Naive thymus-derived CD4-positive, alpha-beta T cell (primary cell): ENCODE data around the gene TPST1. TPM values are rescaled to one million over a fixed set of nuclear protein-coding genes. Genes with fewer than 3 reads are reported as not detected.

Experiments
- ATAC-seq: fragments of 150-1000 bp; cut with Tn5 transposase; 2 replicates; pipeline ENCODE4 v1.10.0; 2021; ENCODE audit warnings: mild to moderate bottlenecking, moderate library complexity
- CTCF ChIA-PET: fragments of 350-600 bp; sonication (Branson Sonifier 250); formaldehyde crosslinking; loops from one replicate; lab custom pipeline; 2021; ENCODE audit warnings: antibody characterized with exemption; lab: Charles Lee
- POLR2A ChIA-PET: fragments of 350-600 bp; sonication (Branson Sonifier 250); formaldehyde crosslinking; loops from one replicate; lab custom pipeline; 2021; ENCODE audit warnings: antibody characterized with exemption, inconsistent platforms; lab: Charles Lee
- DNase-seq, 9 donors: peaks; one replicate each; pipeline versions ENCODE4 v3.0.0 to v3.0.0-alpha.2; 2020 to 2022; ENCODE audit warnings: mixed read lengths in 1 of 9
- H3K27ac ChIP-seq: one replicate; pipeline ENCODE4 v1.7.0; 2013; ENCODE audit warnings: mild to moderate bottlenecking, low read depth, low read length, moderate library complexity
- H3K27me3 ChIP-seq, 2 donors: one replicate each; pipeline ENCODE4 v1.7.0; 2013; ENCODE audit warnings: low read length in 2 of 2, mild to moderate bottlenecking in 2 of 2, moderate library complexity in 2 of 2; ENCODE audit not compliant: control insufficient read depth in 2 of 2, insufficient read depth in 2 of 2
- H3K36me3 ChIP-seq, 3 experiments: 1 replicate in 2 of 3; 2 replicates in 1 of 3; pipeline ENCODE4 v1.7.0; 2013; ENCODE audit warnings: low read length in 3 of 3, mild to moderate bottlenecking in 3 of 3, moderate library complexity in 1 of 3; ENCODE audit not compliant: insufficient read depth in 3 of 3, control insufficient read depth in 2 of 3
- H3K4me1 ChIP-seq, 2 donors: one replicate each; pipeline ENCODE4 v1.7.0; 2013; ENCODE audit warnings: low read length in 2 of 2, mild to moderate bottlenecking in 2 of 2, moderate library complexity in 1 of 2; ENCODE audit not compliant: control insufficient read depth in 2 of 2, insufficient read depth in 2 of 2
- H3K4me3 ChIP-seq: 2 replicates; pipeline ENCODE4 v1.7.0; 2013; ENCODE audit warnings: mild to moderate bottlenecking, low read length
- H3K9me3 ChIP-seq, 3 experiments: 1 replicate in 2 of 3; 2 replicates in 1 of 3; pipeline ENCODE4 v1.7.0; 2013; ENCODE audit warnings: low read length in 3 of 3; ENCODE audit not compliant: control insufficient read depth in 2 of 3
- H3K27ac Mint-ChIP-seq, 9 donors: one replicate each; pipeline ENCODE4 v1.8.0; 2020 to 2022; ENCODE audit warnings: mixed read lengths in 9 of 9, mild to moderate bottlenecking in 8 of 9, moderate library complexity in 5 of 9, inconsistent platforms in 2 of 9
- H3K27me3 Mint-ChIP-seq, 5 donors: one replicate each; pipeline ENCODE4 v1.8.0; 2021 to 2022; ENCODE audit warnings: mixed read lengths in 5 of 5, mild to moderate bottlenecking in 1 of 5
- H3K36me3 Mint-ChIP-seq, 5 donors: one replicate each; pipeline ENCODE4 v1.8.0; 2020 to 2022; ENCODE audit warnings: mixed read lengths in 5 of 5, mild to moderate bottlenecking in 3 of 5, inconsistent platforms in 1 of 5
- H3K4me1 Mint-ChIP-seq, 7 donors: one replicate each; pipeline ENCODE4 v1.8.0; 2020 to 2022; ENCODE audit warnings: mixed read lengths in 7 of 7, mild to moderate bottlenecking in 3 of 7, inconsistent platforms in 1 of 7
- H3K4me3 Mint-ChIP-seq, 10 donors: one replicate each; pipeline ENCODE4 v1.8.0; 2020 to 2022; ENCODE audit warnings: mild to moderate bottlenecking in 10 of 10, mixed read lengths in 10 of 10, moderate library complexity in 6 of 10, inconsistent platforms in 2 of 10
- H3K9me3 Mint-ChIP-seq, 11 donors: one replicate each; pipeline ENCODE4 v1.8.0; 2020 to 2022; ENCODE audit warnings: mixed read lengths in 11 of 11, mild to moderate bottlenecking in 4 of 11, inconsistent platforms in 1 of 11, moderate library complexity in 1 of 11
- intact Hi-C, 2 donors: fragments of 100-400 bp; cut with micrococcal nuclease; formaldehyde crosslinking; loops; one replicate each; pipeline ENCODE4 v1.15.1; 2023
- polyA plus RNA-seq, 2 donors: library from polyadenylated mRNA; unstranded; fragments of 300-500 nt; fragmentation: Illumina TruSeq; gene quantifications; one replicate each; pipeline ENCODE4 v1.2.3, GENCODE V29; 2021
- total RNA-seq, 6 experiments: library from RNA in 5 of 6; stranded (reverse) in 5 of 6; gene quantifications; 1 replicate in 5 of 6; 2 replicates in 1 of 6; pipeline ENCODE4 v1.2.3 and lab custom pipeline; 2021 to 2026

Gene TPST1
- total and polyA plus RNA-seq, 7 experiments from 2014 or later = 0.70 to 5.5 (median 2.7) TPM

DNA sequence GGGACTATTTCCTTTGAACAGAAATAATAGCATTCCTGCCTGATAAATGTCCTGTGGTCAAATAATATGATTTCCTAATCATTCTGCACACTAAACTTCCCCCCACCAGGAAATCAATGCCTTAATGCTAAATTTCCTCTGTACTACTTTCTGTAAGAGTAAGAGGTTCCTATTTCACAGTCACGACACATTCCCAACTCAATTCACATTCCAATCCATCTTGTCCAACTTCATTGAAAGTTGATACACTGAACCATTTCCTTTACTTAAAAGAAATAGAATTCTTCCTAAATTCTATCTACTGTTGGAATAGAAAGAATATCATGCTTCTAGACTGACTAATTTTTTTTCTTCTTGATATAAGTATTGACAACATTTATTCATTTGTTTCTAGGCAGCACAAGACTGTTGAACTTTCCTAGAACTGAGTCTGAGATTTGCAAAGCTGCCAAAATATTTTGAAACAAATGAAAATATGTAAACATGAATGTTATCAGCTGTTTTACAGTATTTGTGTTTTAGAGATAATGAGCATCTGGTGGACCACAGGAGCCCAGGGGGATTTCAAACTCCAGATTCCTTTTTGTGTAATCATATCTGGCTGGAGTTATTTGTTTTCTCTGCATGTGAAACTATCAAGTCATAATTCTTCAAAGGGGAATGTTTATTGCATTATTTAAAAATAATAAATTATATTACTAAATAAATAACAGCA, 121.5 kb downstream of the TPST1 start:
- Histone ChIP-seq H3K4me1 (no peaks in the 10 kb centered on the region), H3K36me3 (no peaks in the 10 kb centered on the region), H3K9me3 (no peaks in the 10 kb centered on the region), H3K4me3 (no peak overlapping the region), H3K27me3 (no peaks in the 10 kb centered on the region), H3K27ac (no peak overlapping the region)
- H3K27ac Mint-ChIP-seq = no peak overlapping the region
- CTCF ChIA-PET = no interaction called here
- intact Hi-C loops = no loop called here
- no peak for DNase-seq
- no peaks in the 10 kb centered on the region for H3K27me3 Mint-ChIP-seq
- POLR2A ChIA-PET = no interaction called here
- H3K4me3 Mint-ChIP-seq = no peak overlapping the region
- H3K36me3 Mint-ChIP-seq = peaks cover 2 to 21% (median 15%) of the 10 kb centered on the region in 5 donors
- H3K9me3 Mint-ChIP-seq = peaks cover 0 to 10% (median 7%) of the 10 kb centered on the region in 11 donors
- H3K4me1 Mint-ChIP-seq = no peaks in the 10 kb centered on the region
- no peak for ATAC-seq

- intact Hi-C loops = no loop called here
- DNase-seq (no peak), ATAC-seq (no peak)
- H3K4me3 Mint-ChIP-seq = no peak overlapping the region
- Histone ChIP-seq H3K4me3 (no peak overlapping the region), H3K36me3 (no peaks in the 10 kb centered on the region), H3K9me3 (peaks cover 0 to 6% (median 0%) of the 10 kb centered on the region in 3 experiments), H3K27ac (no peak overlapping the region), H3K27me3 (no peaks in the 10 kb centered on the region), H3K4me1 (no peaks in the 10 kb centered on the region)
- H3K36me3 Mint-ChIP-seq = peaks cover 0 to 19% (median 10%) of the 10 kb centered on the region in 5 donors
- H3K27me3 Mint-ChIP-seq = peaks cover 0 to 7% (median 0%) of the 10 kb centered on the region in 5 donors
- ChIA-PET POLR2A (no interaction called here), CTCF (no interaction called here)
- H3K9me3 Mint-ChIP-seq = peaks cover 0 to 15% (median 6%) of the 10 kb centered on the region in 11 donors
- no peak overlapping the region for H3K27ac Mint-ChIP-seq
- H3K4me1 Mint-ChIP-seq = no peaks in the 10 kb centered on the region
These were observed 125.8 kb downstream of the TPST1 start for GRCh38 chr7:66330961-66331360.

DNA sequence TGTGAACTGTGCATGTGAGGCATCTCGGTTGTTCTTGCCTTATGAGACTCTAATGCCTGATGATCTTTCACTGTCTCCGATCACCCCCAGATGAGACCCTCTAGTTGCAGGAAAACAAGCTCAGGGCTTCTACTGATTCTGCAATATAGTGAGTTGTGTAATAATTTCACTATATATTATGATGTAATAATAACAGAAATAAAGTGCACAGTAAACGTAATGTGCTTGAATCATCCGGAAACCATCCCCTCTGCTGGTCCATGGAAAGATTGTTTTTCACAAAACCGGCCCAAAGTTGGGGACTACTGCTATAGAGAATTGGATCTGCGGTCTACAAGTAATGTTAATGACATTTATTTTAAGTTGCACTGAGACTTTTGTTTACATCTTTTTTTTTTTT, 126.7 kb downstream of the TPST1 start:
- Histone ChIP-seq H3K9me3 (peaks cover 0 to 12% (median 0%) of the 10 kb centered on the region in 3 experiments), H3K4me3 (no peak overlapping the region), H3K27ac (no peak overlapping the region), H3K27me3 (no peaks in the 10 kb centered on the region), H3K36me3 (no peaks in the 10 kb centered on the region), H3K4me1 (no peaks in the 10 kb centered on the region)
- CTCF ChIA-PET = no interaction called here
- POLR2A ChIA-PET = no interaction called here
- ATAC-seq (no peak), DNase-seq (no peak)
- H3K9me3 Mint-ChIP-seq = peaks cover 7 to 24% (median 13%) of the 10 kb centered on the region in 11 donors
- intact Hi-C loops = no loop called here
- H3K27ac Mint-ChIP-seq = no peak overlapping the region
- peaks cover 0 to 7% (median 0%) of the 10 kb centered on the region in 5 donors for H3K27me3 Mint-ChIP-seq
- H3K4me3 Mint-ChIP-seq = no peak overlapping the region
- H3K4me1 Mint-ChIP-seq = no peaks in the 10 kb centered on the region
- H3K36me3 Mint-ChIP-seq = peaks cover 1 to 25% (median 16%) of the 10 kb centered on the region in 5 donors

- Mint-ChIP-seq H3K27me3 (peaks cover 0 to 7% (median 0%) of the 10 kb centered on the region in 5 donors), H3K27ac (no peak overlapping the region), H3K9me3 (peaks cover 9 to 40% (median 20%) of the 10 kb centered on the region in 11 donors), H3K36me3 (peaks cover 1 to 31% (median 23%) of the 10 kb centered on the region in 5 donors), H3K4me3 (no peak overlapping the region), H3K4me1 (no peaks in the 10 kb centered on the region)
- ATAC-seq = no peak
- Histone ChIP-seq H3K27ac (no peak overlapping the region), H3K4me1 (no peaks in the 10 kb centered on the region), H3K27me3 (no peaks in the 10 kb centered on the region), H3K4me3 (no peak overlapping the region), H3K9me3 (peaks cover 0 to 21% (median 0%) of the 10 kb centered on the region in 3 experiments), H3K36me3 (no peaks in the 10 kb centered on the region)
- ChIA-PET CTCF (no interaction called here), POLR2A (no interaction called here)
- no peak for DNase-seq
- intact Hi-C loops = no loop called here
These were observed 128.3 kb downstream of the TPST1 start for GRCh38 chr7:66333443-66333842.

DNA sequence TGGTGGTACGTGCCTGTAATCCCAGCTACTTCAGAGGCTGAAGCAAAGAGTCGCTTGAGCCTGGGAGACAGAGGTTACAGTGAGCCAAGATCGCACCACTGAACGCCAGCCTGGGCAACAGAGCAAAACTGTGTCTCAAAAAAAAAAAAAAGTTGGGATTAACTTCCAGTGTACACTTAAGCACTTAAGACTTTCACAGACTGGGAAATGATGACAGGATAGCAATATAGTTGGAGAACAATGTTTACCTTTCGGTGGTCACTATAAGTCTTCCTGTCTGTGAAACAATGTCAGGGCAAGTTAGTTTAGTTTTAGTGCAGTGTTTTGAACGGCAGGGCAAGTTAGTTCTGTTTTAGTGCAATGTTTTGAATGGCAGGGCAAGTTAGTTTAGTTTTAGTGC, 130.2 kb downstream of the TPST1 start:
- peaks cover 1 to 36% (median 23%) of the 10 kb centered on the region in 5 donors for H3K36me3 Mint-ChIP-seq
- no peaks in the 10 kb centered on the region for H3K4me1 ChIP-seq
- intact Hi-C loops = no loop called here
- H3K9me3 Mint-ChIP-seq = peaks cover 13 to 58% (median 30%) of the 10 kb centered on the region in 11 donors
- DNase-seq (no peak), ATAC-seq (no peak)
- H3K27ac ChIP-seq = no peak overlapping the region
- no peaks in the 10 kb centered on the region for H3K36me3 ChIP-seq
- peaks cover 0 to 7% (median 0%) of the 10 kb centered on the region in 5 donors for H3K27me3 Mint-ChIP-seq
- no peak overlapping the region for H3K4me3 Mint-ChIP-seq
- no peaks in the 10 kb centered on the region for H3K27me3 ChIP-seq
- ChIA-PET CTCF (no interaction called here), POLR2A (no interaction called here)
- peaks cover 0 to 21% (median 0%) of the 10 kb centered on the region in 3 experiments for H3K9me3 ChIP-seq
- H3K4me3 ChIP-seq = no peak overlapping the region
- no peaks in the 10 kb centered on the region for H3K4me1 Mint-ChIP-seq
- H3K27ac Mint-ChIP-seq = no peak overlapping the region

DNA sequence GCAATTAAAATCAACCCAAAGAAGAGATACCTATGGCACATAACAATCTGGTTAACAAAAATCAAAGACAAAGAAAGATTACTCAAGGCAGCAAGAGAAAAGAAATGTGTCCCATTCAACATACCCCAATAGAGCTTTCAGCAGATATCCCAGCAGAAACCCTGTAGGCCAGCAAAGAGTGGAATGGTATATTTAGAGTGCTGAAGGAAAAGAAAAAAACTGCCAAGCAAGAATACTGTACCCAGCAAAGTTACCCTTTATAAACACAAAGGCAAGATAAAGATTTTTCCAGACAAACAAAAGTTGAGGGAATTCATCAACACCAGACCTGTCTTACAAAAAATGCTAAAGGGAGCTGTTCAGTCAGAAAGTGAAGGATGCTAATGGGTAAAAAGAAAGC, 131.6 kb downstream of the TPST1 start:
- Histone ChIP-seq H3K4me3 (no peak overlapping the region), H3K27ac (no peak overlapping the region), H3K27me3 (no peaks in the 10 kb centered on the region), H3K36me3 (no peaks in the 10 kb centered on the region), H3K9me3 (peaks cover 0 to 21% (median 0%) of the 10 kb centered on the region in 3 experiments), H3K4me1 (no peaks in the 10 kb centered on the region)
- CTCF ChIA-PET = no interaction called here
- POLR2A ChIA-PET = no interaction called here
- no peak for DNase-seq
- no peak for ATAC-seq
- H3K9me3 Mint-ChIP-seq = peaks cover 13 to 68% (median 31%) of the 10 kb centered on the region in 11 donors
- intact Hi-C loops = no loop called here
- H3K27me3 Mint-ChIP-seq = peaks cover 0 to 7% (median 0%) of the 10 kb centered on the region in 5 donors
- H3K4me3 Mint-ChIP-seq = no peak overlapping the region
- H3K4me1 Mint-ChIP-seq = no peaks in the 10 kb centered on the region
- H3K27ac Mint-ChIP-seq = no peak overlapping the region
- H3K36me3 Mint-ChIP-seq = peaks cover 1 to 31% (median 20%) of the 10 kb centered on the region in 5 donors

GRCh38 chr7:66339141-66339540, 134.0 kb downstream of the TPST1 start:
- H3K9me3 ChIP-seq = peaks cover 0 to 21% (median 0%) of the 10 kb centered on the region in 3 experiments
- H3K27ac ChIP-seq = no peak overlapping the region
- H3K27me3 ChIP-seq = no peaks in the 10 kb centered on the region
- no peak overlapping the region for H3K4me3 Mint-ChIP-seq
- no peaks in the 10 kb centered on the region for H3K27me3 Mint-ChIP-seq
- no peak overlapping the region for H3K4me3 ChIP-seq
- no peaks in the 10 kb centered on the region for H3K4me1 Mint-ChIP-seq
- no peak for DNase-seq
- ChIA-PET CTCF (no interaction called here), POLR2A (no interaction called here)
- ATAC-seq = no peak
- H3K27ac Mint-ChIP-seq = no peak overlapping the region
- intact Hi-C loops = no loop called here
- H3K9me3 Mint-ChIP-seq = peaks cover 13 to 80% (median 30%) of the 10 kb centered on the region in 11 donors
- H3K36me3 ChIP-seq = no peaks in the 10 kb centered on the region
- H3K36me3 Mint-ChIP-seq = peaks cover 1 to 38% (median 20%) of the 10 kb centered on the region in 5 donors
- no peaks in the 10 kb centered on the region for H3K4me1 ChIP-seq
